HG03442 (cell line): ENCODE results near the gene NTSR1.

ENCODE experiments used
- ATAC-seq: cut with Tn5 transposase; IDR thresholded peaks from one replicate; pipeline ENCODE4 v1.9.1; 2021; ENCODE audit warnings: mild to moderate bottlenecking, moderate library complexity; ENCODE audit not compliant: unreplicated experiment

NTSR1 gene

GRCh38 chr20:62752671-62753501 lies 44.2 kb downstream of the NTSR1 start:
- ATAC-seq = no peak

- ATAC-seq = no peak
Measured at GRCh38 chr20:62753626-62754025, 45.0 kb downstream of the NTSR1 start.

DNA sequence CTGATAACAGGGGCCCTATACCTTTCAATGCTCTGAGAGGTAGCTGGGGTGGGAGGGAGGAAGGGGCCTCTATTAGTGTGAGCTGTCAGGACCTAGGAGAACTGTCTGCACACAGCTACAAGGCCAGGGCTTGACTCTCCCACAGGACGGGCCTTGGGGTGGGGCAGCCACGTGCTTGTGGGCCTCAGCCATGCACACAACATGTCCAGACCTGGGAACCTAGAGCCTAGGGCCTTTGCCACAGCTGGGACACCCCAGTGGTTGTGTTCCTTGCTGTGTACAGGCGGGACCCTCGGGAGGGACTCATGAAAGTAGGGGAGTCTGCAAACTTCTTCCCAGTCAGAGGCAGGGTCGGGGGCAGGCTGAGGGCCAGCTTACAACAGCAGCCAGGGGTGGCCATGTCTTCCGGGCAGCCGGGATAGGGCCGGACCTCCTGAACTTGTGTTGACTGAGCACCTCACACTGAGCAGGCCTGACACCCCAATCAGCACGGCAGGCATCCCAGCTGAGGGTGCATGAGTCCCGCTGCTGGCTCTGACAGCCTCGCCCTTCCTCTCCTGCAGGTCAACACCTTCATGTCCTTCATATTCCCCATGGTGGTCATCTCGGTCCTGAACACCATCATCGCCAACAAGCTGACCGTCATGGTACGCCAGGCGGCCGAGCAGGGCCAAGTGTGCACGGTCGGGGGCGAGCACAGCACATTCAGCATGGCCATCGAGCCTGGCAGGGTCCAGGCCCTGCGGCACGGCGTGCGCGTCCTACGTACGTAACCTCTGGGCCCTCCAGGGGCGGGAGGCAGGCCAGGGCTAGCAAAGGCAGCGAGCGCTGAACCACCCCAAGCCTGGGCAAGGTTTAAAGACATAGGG lies 45.7 kb downstream of the NTSR1 start:
- ATAC-seq = no peak

GRCh38 chr20:62754991-62755356 lies 46.3 kb downstream of the NTSR1 start:
- ATAC-seq = no peak

DNA sequence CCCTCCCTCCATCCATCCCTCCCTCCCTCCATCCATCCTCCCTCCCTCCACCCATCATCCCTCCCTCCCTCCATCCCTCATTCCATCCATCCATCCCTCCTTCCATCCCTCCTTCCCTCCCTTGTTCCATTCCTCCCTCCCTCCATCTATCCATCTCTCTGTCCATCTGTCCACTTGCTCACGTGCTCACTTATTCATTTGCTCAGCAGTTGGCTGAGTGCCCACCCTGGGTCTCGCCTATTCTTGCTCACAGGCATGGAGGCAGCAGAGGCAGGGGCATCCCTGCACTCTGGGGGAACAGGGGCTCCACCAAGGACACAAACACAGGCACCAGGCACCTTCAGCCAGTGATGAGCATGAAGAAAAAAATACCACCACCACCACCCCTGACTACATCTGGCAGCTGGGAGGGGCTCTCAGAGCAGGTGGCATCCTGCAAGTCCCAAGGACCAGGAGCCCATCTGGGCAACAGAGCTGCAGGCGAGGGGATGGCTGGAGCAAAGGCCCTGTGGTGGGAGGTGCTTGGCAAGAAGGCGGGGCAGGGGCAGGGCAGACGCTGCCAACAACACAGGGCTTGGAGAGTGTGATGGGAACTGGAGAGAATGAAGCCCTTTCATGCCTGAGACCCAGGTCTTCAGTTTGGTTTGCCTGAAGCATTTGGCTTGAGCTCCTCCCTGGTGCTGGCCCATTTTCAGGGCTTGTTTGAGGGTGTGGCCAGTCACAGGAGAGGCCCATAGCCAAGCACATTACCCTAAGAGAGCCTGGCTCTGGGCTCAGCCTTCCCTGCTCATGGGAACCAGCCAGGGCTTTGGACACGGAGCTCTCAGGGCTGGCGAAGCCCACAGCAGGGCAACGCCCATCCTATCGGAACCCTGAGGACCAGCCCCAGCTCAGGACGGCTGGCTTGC lies 47.4 kb downstream of the NTSR1 start:
- ATAC-seq = no peak

- no peak for ATAC-seq
Measured at GRCh38 chr20:62758226-62758912, 49.7 kb downstream of the NTSR1 start.

- ATAC-seq = no peak
Measured at GRCh38 chr20:62759981-62760431, 51.4 kb downstream of the NTSR1 start.

GRCh38 chr20:62760471-62760855 lies 51.8 kb downstream of the NTSR1 start:
- ATAC-seq = no peak

GRCh38 chr20:62760856-62761758 lies 52.5 kb downstream of the NTSR1 start:
- ATAC-seq = no peak

GRCh38 chr20:62761759-62762131 lies 53.1 kb downstream of the NTSR1 start:
- ATAC-seq = no peak

DNA sequence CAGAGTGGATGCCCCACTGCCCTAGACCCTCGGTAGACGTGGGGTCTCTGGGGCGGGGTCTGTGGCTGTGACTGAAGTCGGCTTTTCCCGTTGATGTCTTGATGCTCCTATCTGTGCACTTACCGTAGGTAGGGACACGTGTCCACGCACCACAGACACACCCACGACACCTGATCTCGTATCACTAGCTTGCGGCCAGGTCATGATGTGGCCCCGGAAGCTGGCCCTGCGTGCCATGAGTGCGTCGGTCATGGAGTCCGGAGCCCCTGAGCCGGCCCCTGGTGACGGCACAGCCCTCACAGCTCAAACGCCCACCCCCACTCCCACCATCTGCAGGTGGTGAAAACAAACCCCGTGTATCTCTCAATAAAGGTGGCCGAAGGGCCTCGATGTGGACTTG lies 53.7 kb downstream of the NTSR1 start:
- no peak for ATAC-seq

DNA sequence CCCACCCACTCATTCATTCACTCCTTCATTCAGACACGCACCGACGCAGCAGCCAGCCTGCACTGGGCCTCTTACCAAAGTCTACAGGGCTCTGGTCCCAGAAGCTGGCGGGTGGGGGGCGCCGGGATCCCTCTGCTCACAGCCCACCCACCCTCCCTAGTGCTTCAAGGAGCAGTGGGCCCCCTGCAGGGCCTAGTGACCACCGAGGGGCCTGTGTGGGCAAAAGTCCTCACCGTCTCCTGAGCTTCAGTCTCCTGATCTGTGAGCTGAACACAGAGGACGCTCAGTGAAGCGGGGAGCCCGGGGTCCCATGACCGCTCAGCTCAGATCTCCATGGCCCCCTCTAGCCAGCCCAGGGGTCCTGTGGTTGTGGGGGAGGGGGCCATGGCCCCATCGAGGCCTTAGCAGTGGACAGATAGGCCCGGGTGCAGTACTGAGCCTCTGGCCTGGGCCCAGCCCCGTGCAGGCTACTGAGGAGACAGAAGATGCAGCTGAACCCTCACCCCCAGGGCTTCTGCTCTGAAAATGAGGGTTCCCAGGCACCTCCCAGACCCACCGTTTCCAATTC lies 54.2 kb downstream of the NTSR1 start:
- no peak for ATAC-seq

- ATAC-seq = no peak
Measured at GRCh38 chr20:62763404-62763803, 54.8 kb downstream of the NTSR1 start.

- no peak for ATAC-seq
Measured at GRCh38 chr20:62764156-62764935, 55.7 kb downstream of the NTSR1 start.

DNA sequence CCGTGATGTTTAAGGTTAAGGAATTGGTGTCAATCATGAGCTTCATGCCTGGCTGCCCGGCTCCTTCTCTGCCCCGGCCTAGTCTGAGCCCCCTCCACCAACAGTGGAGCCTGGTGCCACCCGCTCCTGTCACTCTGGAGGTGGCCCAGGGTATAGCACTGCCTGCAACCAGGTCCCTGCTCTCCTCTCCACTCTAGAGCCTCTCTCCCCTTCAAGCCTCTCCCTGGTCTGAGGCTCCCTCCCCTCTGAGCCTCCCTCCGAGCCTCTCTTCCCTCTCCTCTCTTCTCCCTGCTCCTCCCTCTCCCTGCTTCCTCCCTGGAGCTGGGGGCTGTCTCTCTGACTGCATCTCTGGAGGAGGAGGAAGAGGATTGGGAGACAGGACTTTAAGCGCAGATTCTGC lies 56.4 kb downstream of the NTSR1 start:
- no peak for ATAC-seq

DNA sequence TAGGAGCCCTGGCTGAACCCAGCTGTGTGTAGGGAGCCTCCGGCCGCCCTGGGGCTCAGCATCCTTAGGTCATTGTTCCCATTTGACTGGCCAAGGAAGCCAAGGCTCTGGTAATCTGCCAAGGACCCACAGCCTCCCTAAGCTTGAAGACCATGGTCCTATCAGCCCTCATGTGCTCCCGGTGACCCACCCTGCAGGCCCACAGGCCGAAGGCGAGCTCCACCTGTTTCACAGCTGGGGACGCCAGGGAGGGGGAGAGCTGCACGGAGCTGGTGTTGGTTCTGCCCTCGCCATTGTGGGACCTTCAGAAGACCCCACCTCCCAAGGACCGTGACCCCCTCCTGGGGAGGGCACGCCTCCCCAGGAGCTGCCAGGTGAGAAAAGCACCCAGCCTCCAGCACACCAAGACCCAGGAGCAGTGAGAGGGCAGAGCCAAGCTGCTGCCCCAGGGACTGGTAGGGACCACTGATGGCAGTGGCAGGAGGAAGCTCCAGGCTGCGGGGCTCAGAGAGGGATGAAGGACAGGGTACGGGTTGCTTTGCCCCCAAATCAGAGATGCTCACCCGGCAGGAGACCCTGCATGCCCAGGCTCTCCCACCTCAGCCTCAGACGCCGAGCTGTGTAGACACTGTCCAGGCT lies 56.9 kb downstream of the NTSR1 start:
- ATAC-seq = no peak

- ATAC-seq = no peak
Measured at GRCh38 chr20:62766071-62766450, 57.4 kb downstream of the NTSR1 start.

DNA sequence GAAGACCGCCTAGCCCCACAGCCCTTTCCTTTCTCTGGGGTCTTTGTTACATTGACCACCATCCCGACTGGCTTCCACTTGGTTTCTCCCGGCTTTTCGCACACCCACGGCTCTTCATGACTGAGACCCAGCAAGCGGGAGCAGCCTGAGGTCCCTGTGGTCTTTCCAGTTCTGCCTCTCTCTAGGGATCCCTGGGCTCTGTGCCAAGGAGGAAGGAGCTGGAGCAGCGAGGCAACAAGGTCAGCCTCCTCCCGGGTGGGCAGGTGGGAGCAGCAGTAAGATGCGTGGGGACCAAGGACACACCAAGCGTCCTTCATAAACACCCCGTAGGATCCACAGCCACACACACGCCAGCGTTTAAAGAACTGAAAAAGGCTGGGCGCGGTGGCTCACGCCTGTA lies 58.1 kb downstream of the NTSR1 start:
- ATAC-seq = no peak
